HEK293 (cell line): Measurements from ENCODE around the gene LTB4R.

ENCODE experiments used
- CTCF ChIA-PET: fragments of 350-600 bp; formaldehyde crosslinking; extraction: SDS; loops from one replicate; lab custom pipeline; 2021; ENCODE audit warnings: antibody characterized with exemption; lab: Yijun Ruan, JAX
- POLR2A ChIA-PET: fragments of 300-600 bp; formaldehyde crosslinking; extraction: SDS; loops from one replicate; lab custom pipeline; 2020; ENCODE audit warnings: antibody characterized with exemption, inconsistent platforms; lab: Yijun Ruan, JAX
- H3K27ac ChIP-seq: fragments of 200-500 bp; sonication (Bioruptor generic); 2 replicates; pipeline ENCODE4 v1.5.1; 2014; ENCODE audit warnings: low read depth, low read length, control low read depth, inconsistent platforms; ENCODE audit errors: extremely low read depth
- H3K36me3 ChIP-seq, 2 experiments: fragments of 200-500 bp in 1 of 2; sonication (Bioruptor generic) in 1 of 2; 1 replicate in 1 of 2; 2 replicates in 1 of 2; pipeline ENCODE4 v1.5.1; 2014 to 2017; ENCODE audit warnings: inconsistent platforms in 2 of 2, low read length in 2 of 2; ENCODE audit not compliant: control insufficient read depth in 2 of 2, insufficient read depth in 1 of 2
- H3K4me1 ChIP-seq: fragments of 200-500 bp; sonication (Bioruptor generic); 2 replicates; pipeline ENCODE4 v1.5.1; 2014; ENCODE audit warnings: mild to moderate bottlenecking, low read length, inconsistent platforms; ENCODE audit not compliant: control insufficient read depth, insufficient read depth
- H3K4me3 ChIP-seq: 2 replicates; pipeline ENCODE4 v1.5.1; 2011; ENCODE audit warnings: low read depth, mild to moderate bottlenecking, control low read depth, low read length, moderate library complexity
- H3K9me3 ChIP-seq: fragments of 200-500 bp; sonication (Bioruptor generic); 2 replicates; pipeline ENCODE4 v1.5.1; 2014; ENCODE audit warnings: low read depth, low read length, inconsistent platforms; ENCODE audit not compliant: control insufficient read depth, insufficient read depth
- GLI2 ChIP-seq: fragments of 450-650 bp; formaldehyde crosslinking; IDR thresholded peaks from 2 replicates; pipeline ENCODE4; 2017; ENCODE audit warnings: missing biosample characterization, missing genetic modification characterization, low read depth, borderline replicate concordance
- KLF17 ChIP-seq: fragments of 450-650 bp; formaldehyde crosslinking; IDR thresholded peaks from 2 replicates; pipeline ENCODE4 v1.5.1; 2016; ENCODE audit warnings: missing biosample characterization, missing genetic modification characterization
- OVOL3 ChIP-seq: fragments of 450-650 bp; formaldehyde crosslinking; IDR thresholded peaks from 2 replicates; pipeline ENCODE4 v1.5.1; 2016; ENCODE audit warnings: missing biosample characterization, missing genetic modification characterization
- PRDM1 ChIP-seq: fragments of 450-650 bp; formaldehyde crosslinking; IDR thresholded peaks from 2 replicates; pipeline ENCODE4; 2016; ENCODE audit warnings: missing biosample characterization, missing genetic modification characterization
- REPIN1 ChIP-seq: fragments of 450-650 bp; formaldehyde crosslinking; IDR thresholded peaks from 2 replicates; pipeline ENCODE4 v1.5.1; 2017; ENCODE audit warnings: missing biosample characterization, missing genetic modification characterization, low read depth
- YY1 ChIP-seq: fragments of 450-650 bp; formaldehyde crosslinking; IDR thresholded peaks from 2 replicates; pipeline ENCODE4 v1.5.1; 2018; ENCODE audit warnings: missing biosample characterization, missing genetic modification characterization
- ZBTB20 ChIP-seq: fragments of 450-650 bp; formaldehyde crosslinking; IDR thresholded peaks from 2 replicates; pipeline ENCODE4 v1.5.1; 2016; ENCODE audit warnings: missing biosample characterization, missing genetic modification characterization
- ZBTB48 ChIP-seq: fragments of 450-650 bp; formaldehyde crosslinking; IDR thresholded peaks from 2 replicates; pipeline ENCODE4 v1.5.1; 2016; ENCODE audit warnings: missing biosample characterization, missing genetic modification characterization
- ZBTB49 ChIP-seq: fragments of 450-650 bp; formaldehyde crosslinking; IDR thresholded peaks from 2 replicates; pipeline ENCODE4 v1.5.1; 2016; ENCODE audit warnings: missing biosample characterization, missing genetic modification characterization, low read depth
- ZNF138 ChIP-seq: fragments of 450-650 bp; formaldehyde crosslinking; IDR thresholded peaks from 2 replicates; pipeline ENCODE4 v1.5.1; 2016; ENCODE audit warnings: missing biosample characterization, missing genetic modification characterization, borderline replicate concordance
- ZNF16 ChIP-seq: fragments of 450-650 bp; formaldehyde crosslinking; IDR thresholded peaks from 2 replicates; pipeline ENCODE4 v1.5.1; 2016; ENCODE audit warnings: low read depth, missing biosample characterization, missing genetic modification characterization
- ZNF169 ChIP-seq: fragments of 450-650 bp; formaldehyde crosslinking; IDR thresholded peaks from 2 replicates; pipeline ENCODE4 v1.5.1; 2016; ENCODE audit warnings: missing biosample characterization, missing genetic modification characterization
- ZNF214 ChIP-seq: fragments of 450-650 bp; formaldehyde crosslinking; IDR thresholded peaks from 2 replicates; pipeline ENCODE4 v1.5.1; 2017; ENCODE audit warnings: missing biosample characterization, mild to moderate bottlenecking, missing genetic modification characterization, borderline replicate concordance
- ZNF571 ChIP-seq: fragments of 450-650 bp; formaldehyde crosslinking; IDR thresholded peaks from 2 replicates; pipeline ENCODE4 v1.5.0; 2017; ENCODE audit warnings: missing biosample characterization, missing genetic modification characterization
- ZNF596 ChIP-seq: fragments of 450-650 bp; IDR thresholded peaks from 2 replicates; pipeline ENCODE4 v1.5.0; 2018; ENCODE audit warnings: missing biosample characterization, mild to moderate bottlenecking, missing genetic modification characterization, moderate library complexity
- ZNF654 ChIP-seq: fragments of 450-650 bp; formaldehyde crosslinking; IDR thresholded peaks from 2 replicates; pipeline ENCODE4 v1.5.1; 2016; ENCODE audit warnings: low read depth, missing biosample characterization, missing genetic modification characterization
- ZNF664 ChIP-seq: fragments of 450-650 bp; formaldehyde crosslinking; IDR thresholded peaks from 2 replicates; pipeline ENCODE4 v1.5.1; 2016; ENCODE audit warnings: missing biosample characterization, missing genetic modification characterization
- ZNF707 ChIP-seq: fragments of 450-650 bp; formaldehyde crosslinking; IDR thresholded peaks from 2 replicates; pipeline ENCODE4 v1.5.1; 2016; ENCODE audit warnings: missing biosample characterization, missing genetic modification characterization
- ZNF768 ChIP-seq: fragments of 450-650 bp; formaldehyde crosslinking; IDR thresholded peaks from 2 replicates; pipeline ENCODE4 v1.5.1; 2018; ENCODE audit warnings: missing biosample characterization, mild to moderate bottlenecking, missing genetic modification characterization
- ZNF791 ChIP-seq: fragments of 450-650 bp; formaldehyde crosslinking; IDR thresholded peaks from 2 replicates; pipeline ENCODE4 v1.5.1; 2016; ENCODE audit warnings: missing biosample characterization, missing genetic modification characterization
- ZNF830 ChIP-seq: fragments of 450-650 bp; IDR thresholded peaks from 2 replicates; pipeline ENCODE4 v1.5.0; 2018; ENCODE audit warnings: missing biosample characterization, missing genetic modification characterization, low read depth, mild to moderate bottlenecking, moderate library complexity
- ZSCAN16 ChIP-seq: fragments of 450-650 bp; formaldehyde crosslinking; IDR thresholded peaks from 2 replicates; pipeline ENCODE4 v1.5.1; 2016; ENCODE audit warnings: missing biosample characterization, missing genetic modification characterization
- TF ChIP-seq, protein P1 (sequence below): IDR thresholded peaks from 2 replicates; pipeline ENCODE4 v1.6.1; 2011; ENCODE audit warnings: mild to moderate bottlenecking, low read depth, low read length, borderline replicate concordance

Gene LTB4R

DNA sequence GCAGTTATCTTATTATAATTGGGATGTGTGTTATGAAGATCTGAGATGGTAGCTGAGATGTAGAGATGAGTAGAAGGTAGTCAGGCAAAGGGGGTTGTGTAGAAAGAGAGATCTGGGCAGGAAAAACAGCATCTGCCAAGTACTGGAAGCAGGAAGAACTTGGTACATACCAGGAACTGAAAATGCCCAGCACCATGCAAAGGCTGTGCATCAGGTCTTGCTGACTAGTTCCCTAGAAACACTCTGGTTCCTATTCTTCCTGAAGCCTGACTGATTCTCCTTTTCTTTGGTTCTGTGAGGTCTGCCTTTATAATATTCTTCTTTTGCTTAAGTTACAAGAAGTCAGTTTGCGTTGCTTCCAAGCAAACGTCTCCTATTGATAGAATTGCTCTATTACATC is 50.0 kb downstream of the LTB4R start:
- Histone ChIP-seq H3K27ac (no peak overlapping the region), H3K9me3 (no peaks in the 10 kb centered on the region), H3K36me3 (no peaks in the 10 kb centered on the region), H3K4me3 (no peak overlapping the region), H3K4me1 (peaks cover 7% of the 10 kb centered on the region)
- ChIA-PET CTCF (interaction anchor here (0.6 to 3.4 kb wide), 8 partner anchors 10 to 75 kb away, joined by 3 to 41 read pairs (median 4); partner anchors contain the start of genes CBLN3 and KHNYN), POLR2A (interaction anchor here (1.3 kb wide), 1 partner anchor 69 kb away, joined by 3 read pairs; the partner anchor contains the start of gene KHNYN)
- TF ChIP-seq ZNF707 (tag by site-specific recombination) = no peak
- no peak for TF ChIP-seq ZBTB48 (tag by site-specific recombination)
- no peak for TF ChIP-seq ZBTB20
- no peak for TF ChIP-seq REPIN1 (tag by site-specific recombination)

- POLR2A ChIA-PET = interaction anchor here (1.3 kb wide), 2 partner anchors 68 to 70 kb away, joined by 3 to 4 read pairs; partner anchors contain the start of gene KHNYN
Measured at GRCh38 chr14:24362241-24362960, 51.1 kb downstream of the LTB4R start.

More at GRCh38 chr14:24362241-24362960, 51.1 kb downstream of the LTB4R start:
- no peak overlapping the region for H3K27ac ChIP-seq
- no peak for TF ChIP-seq ZNF791 (tag by site-specific recombination)
- TF ChIP-seq ZNF768 (tag by site-specific recombination) = no peak
- no peak for TF ChIP-seq ZBTB49 (tag by site-specific recombination)
- TF ChIP-seq PRDM1 (tag by site-specific recombination) = no peak
- no peak for TF ChIP-seq ZNF664 (tag by site-specific recombination)
- no peak for TF ChIP-seq ZNF830 (tag by site-specific recombination)
- TF ChIP-seq ZNF169 = no peak
- no peak for TF ChIP-seq ZNF214 (tag by site-specific recombination)
- no peak for TF ChIP-seq GLI2 (tag by site-specific recombination)
- TF ChIP-seq ZNF16 = no peak
- TF ChIP-seq ZNF571 (tag by site-specific recombination) = no peak
- TF ChIP-seq ZSCAN16 (tag by site-specific recombination) = no peak
- no peak for TF ChIP-seq ZNF596 (tag by site-specific recombination)
- TF ChIP-seq YY1 (tag by site-specific recombination) = no peak
- no peak for TF ChIP-seq KLF17 (tag by site-specific recombination)
- TF ChIP-seq OVOL3 = no peak
- TF ChIP-seq, protein P1, sequence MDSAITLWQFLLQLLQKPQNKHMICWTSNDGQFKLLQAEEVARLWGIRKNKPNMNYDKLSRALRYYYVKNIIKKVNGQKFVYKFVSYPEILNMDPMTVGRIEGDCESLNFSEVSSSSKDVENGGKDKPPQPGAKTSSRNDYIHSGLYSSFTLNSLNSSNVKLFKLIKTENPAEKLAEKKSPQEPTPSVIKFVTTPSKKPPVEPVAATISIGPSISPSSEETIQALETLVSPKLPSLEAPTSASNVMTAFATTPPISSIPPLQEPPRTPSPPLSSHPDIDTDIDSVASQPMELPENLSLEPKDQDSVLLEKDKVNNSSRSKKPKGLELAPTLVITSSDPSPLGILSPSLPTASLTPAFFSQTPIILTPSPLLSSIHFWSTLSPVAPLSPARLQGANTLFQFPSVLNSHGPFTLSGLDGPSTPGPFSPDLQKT = no peak
- TF ChIP-seq ZNF707 (tag by site-specific recombination) = no peak
- no peak for TF ChIP-seq ZNF654 (tag by site-specific recombination)
- no peak for TF ChIP-seq ZNF138 (tag by site-specific recombination)
- no peaks in the 10 kb centered on the region for H3K36me3 ChIP-seq
- CTCF ChIA-PET = interaction anchor here (0.6 to 3.4 kb wide), 10 partner anchors 11 to 74 kb away, joined by 3 to 41 read pairs (median 4); partner anchors contain the start of genes CBLN3, CIDEB and KHNYN
- no peaks in the 10 kb centered on the region for H3K9me3 ChIP-seq
- H3K4me1 ChIP-seq = peaks cover 9% of the 10 kb centered on the region
- no peak overlapping the region for H3K4me3 ChIP-seq
